ENCODE results near the gene SIGLEC8.
"Not testable (repeated sequence)": the region's sequence is repeated elsewhere in the genome, so short reads cannot be mapped to it uniquely, and the experiment has no call there.

The SIGLEC8 gene

DNA sequence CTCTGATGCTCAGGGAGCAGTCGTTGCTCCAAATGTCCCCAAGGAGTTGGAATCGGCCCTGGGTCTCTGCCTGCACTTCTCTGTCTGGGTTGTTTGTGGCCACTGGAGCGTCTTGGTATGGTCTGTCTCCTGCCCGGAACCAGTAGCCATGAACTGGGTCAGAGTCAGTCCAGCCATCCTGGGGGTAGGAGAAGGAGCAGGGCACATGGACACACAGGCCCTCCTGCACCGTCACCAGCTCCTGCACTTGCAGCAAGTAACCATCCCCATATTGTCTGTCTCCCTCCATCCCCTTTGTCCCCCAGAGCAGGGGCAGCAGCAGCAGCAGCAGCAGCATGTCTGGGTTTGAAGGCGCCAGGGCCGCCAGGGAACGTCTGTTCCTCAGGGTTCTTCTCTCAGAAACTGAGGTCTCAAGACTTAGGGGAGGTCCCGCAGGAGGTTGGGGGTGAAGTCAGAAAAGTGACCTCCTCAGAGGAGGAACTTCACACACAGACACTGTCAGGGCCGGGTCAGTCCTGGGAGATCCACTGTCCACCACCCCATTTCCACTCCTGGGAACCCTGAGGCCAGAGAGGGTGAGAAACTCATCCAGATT is at the start of gene SIGLEC8:
TSS of gene SIGLEC8 (minus strand) at position 404 of the 595 bp plus-strand sequence. CDS start at position 337, 67 bp downstream.
- DNase-seq, result no peak

DNA sequence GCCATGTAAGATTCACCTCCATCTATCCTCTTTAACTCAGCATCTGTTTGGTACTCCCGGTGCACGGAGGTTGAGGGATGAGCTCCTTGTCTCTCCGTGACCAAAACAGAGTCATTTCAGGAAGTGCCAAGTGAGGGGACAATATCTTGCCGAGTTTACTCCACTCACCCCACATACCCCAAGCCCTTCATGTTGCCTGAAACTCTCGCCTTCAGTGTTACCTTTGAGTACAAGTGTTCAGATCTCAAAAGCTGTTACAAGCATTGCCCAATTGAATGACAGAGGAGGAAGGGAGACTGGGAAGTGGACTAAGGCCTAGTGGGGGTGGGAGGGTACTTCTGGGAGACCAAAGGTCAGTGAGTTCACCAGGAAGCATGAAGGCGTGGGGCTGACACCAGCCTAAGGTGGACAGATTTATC is 49.4 kb upstream of the SIGLEC8 start:
- DNase-seq, result no peak

DNA sequence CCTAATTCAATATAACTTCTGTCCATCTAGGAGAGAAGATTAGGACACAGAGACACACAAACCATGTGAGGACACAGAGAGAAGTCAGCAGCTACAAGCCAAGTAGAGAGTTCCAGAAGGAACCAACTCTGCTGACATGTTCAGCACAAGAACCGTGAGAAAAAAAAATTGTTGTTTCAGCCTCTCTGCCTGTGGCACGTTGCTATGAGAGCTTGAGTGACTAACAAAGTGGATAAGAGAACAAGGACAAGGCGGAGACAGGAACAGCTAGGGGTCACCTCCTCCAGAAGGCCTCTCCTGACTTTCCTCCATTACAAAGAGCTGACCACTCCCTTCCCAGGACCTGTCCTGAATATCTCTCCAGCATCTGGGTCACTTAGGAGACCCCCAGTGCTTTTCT is 48.9 kb upstream of the SIGLEC8 start:
- DNase-seq, result no peak

DNA sequence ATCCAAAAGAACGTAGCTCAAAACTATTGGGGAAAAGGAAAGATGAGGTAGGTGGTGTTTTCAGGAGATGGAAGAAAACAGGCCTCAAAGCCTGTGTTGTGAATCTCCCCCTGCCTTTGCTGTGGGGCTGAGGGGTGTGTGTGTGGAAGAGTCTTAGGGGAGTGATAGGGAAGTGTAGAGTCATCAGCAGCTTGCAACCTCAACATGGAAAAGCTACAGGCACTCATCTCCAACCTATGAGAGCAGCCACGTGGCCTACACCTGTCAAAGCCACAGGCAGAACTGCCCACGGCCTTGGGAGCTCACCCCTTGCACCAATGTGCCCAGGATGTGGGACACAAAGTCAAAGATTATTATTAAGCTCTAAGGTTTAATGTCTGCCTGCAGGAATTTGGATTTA is 47.6 kb upstream of the SIGLEC8 start:
- DNase-seq, result no peak

DNA sequence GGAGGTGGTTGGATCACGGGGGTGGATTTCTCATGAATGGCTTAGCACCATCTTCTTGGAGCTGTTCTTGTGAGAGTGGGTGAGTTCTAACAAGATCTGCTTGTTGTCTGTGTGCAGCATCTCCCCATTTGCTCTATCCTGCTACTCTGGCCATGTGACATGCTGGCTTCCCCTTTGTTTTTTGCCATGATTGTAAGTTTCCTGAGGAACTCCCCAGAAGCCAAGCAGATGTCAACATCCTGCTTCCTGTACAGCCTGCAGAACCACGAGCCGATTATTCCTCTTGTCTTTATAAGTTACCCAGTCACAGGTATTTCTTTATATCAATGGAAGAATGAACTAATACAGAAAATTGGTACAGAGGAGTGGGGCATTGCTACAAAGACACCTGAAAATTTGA is 45.6 kb upstream of the SIGLEC8 start:
- no peak for DNase-seq

DNA sequence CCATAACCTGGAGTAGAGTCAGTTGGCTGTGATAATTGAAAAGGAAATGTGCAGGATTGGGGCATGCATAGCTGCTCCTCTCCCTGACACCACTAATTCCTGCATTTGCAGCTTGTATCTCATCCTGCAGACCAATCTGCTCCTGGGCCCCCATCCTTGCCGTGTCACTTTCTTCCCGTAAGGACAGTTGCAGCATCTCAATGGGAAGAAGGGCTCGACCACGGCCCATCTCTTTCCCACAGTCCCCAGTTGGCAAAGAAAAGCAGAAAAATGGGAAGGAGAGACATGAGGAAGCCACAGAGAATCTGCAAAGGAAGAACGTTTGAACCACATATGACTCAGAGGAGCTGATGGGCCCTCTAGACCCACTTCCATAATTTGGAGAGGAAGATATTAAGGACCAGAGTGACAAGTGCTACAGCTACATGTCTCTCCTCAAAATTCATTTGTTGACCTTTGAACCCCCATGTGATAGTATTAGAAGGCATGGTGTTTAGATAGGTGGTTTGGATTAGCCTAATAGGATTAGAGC is 45.1 kb upstream of the SIGLEC8 start:
- no peak for DNase-seq

DNA sequence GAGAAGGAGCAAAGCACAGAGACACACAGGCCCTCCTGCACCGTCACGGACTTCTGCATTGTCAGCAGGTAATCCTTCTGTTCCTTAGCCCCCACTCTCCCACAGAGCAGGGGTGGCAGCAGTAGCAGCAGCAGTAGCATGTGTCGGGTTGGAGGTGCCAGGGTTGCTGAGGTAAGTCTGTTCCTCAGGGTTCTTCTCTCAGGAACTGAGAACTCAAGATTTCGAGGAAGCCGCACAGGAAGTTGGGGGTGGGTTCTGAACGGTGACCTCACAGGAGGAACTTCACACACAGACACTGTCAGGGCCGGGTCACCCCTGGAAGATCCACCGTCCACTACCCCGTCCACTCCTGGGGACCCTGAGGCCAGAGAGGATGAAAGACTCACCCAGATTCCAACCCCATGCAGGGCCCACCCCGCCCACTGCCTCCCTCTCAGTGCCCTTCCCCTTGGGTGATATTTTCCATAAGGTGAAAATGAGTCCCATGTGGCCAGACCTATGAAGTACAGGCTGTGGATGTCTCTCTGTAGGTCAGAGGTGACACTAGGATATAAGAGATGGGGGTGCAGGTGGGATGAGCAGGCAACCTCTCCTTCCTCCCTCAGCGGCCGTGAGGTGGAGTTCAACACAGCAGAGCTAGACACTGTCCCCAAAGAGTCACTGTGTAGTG is 43.5 kb upstream of the SIGLEC8 start, which contains the start of gene SIGLEC12:
TSS of gene SIGLEC12 (minus strand) at position 207 of the 670 bp plus-strand sequence. CDS start at position 140, 67 bp downstream.
- no peak for DNase-seq

DNA sequence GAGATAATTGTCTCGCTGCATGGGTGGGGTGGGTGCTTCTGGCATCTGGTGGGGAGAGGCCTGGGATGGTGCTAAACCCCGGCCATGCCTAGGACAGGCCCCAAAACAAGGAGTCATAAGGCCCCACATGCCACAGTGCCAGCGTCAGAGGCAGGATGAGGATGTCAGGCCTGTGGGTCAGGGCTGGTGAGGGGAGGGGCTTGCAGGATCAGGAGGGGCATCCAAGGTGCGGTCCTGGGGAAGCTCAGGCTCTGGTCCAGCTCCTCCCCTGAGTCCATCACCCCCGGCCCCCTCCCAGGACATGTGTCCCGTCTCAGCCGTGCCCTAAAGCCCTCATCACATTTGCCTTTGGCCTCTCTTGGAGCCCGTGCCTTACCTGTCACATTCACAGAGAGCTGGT is 42.7 kb upstream of the SIGLEC8 start:
- not testable (repeated sequence) for DNase-seq

DNA sequence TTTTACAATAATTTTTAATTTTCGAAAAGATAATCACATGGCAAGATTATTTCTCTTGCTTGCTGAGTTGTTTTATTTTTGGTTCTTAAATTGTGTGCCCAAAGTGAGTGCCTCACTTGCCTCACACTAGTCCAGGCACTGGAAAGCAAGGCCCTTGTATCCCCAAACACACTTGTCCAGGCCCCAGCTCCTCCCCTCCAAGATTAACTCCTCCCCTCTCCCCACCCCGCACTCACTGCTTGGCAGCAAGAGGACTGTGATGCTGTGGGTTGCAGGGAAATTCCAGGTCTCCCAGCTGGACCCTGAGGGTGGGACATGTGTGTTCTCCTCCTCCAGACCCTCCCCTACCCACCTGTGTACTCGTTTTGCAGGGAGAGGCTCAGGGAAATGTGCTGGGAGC is 39.4 kb upstream of the SIGLEC8 start:
- no peak for DNase-seq

DNA sequence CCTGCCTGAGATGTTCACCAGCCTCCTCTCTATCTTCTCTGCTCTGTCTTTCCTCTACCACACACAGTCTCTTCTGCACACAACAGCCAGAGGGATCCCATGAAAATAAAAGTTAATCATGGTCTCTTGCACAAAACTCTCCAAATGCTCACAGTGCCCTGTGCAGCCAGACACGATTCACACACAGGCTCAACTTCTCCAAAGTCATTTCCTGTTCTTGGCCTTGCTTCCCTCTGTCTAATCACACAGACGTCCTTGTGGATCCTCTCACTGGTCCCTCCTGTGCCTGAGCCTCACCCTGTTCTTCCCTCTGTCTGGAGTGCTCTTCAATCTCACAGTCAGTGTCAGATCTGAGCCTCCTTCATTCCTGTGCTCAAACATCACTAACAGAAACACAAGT is 35.5 kb upstream of the SIGLEC8 start:
- no peak for DNase-seq

DNA sequence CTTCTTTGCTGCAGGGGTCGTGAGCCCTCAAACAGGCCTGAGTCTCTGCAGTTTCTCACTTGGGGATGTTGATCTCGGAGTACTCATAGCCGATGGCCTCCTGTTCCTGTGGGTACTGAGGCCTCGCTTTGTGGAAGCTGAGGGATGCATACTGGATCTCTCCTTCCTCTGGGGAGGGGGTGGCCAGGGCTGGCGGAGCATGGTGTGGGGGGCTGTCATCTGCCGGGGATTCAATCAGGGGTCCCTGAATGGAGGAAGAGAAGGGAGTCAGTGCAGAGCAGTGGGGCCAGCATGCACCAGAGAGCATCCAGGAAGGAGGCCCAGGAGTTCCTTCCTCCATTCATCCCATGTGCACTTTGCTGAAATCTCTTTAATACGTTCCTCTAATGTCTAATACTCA is 33.3 kb upstream of the SIGLEC8 start:
- DNase-seq, result no peak

DNA sequence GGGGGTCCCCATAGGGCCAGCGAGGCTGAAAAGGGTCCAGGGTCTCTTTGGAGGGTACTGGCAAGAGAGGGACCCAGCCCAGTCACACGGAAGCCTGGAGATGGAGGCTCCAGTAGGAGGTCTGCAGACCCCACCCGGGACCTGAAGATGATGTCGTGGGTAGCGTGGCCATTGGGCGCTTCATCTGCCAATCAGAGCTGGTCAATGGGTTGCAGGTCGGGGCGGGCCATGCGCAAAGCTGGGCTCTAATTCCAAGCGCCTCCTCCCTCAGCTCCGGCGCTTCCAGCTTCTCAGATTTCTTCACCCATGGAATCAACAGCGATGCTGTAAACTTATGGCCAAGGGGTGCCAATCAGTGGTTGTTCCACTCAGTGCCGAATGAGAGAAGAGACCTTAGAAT is 32.4 kb upstream of the SIGLEC8 start:
- DNase-seq, result no peak

DNA sequence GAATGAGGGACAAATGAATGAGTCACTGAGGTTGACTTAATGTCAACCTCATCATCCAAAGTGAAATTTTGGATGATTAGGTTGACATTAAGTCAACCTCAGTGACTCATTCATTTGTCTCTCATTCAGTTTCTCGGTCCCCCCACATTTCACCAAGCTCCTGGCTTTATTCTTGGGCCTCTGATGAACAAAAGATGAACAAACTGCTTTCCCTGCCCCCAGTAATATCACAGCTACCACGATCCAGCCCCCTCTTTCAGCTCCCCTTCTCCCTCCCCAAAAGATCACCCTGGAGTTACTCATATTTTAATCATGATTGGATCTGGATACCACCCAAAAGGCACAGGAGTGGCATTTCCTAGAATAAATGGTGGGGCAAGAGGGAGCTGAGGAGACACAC is 30.9 kb upstream of the SIGLEC8 start:
- no peak for DNase-seq

DNA sequence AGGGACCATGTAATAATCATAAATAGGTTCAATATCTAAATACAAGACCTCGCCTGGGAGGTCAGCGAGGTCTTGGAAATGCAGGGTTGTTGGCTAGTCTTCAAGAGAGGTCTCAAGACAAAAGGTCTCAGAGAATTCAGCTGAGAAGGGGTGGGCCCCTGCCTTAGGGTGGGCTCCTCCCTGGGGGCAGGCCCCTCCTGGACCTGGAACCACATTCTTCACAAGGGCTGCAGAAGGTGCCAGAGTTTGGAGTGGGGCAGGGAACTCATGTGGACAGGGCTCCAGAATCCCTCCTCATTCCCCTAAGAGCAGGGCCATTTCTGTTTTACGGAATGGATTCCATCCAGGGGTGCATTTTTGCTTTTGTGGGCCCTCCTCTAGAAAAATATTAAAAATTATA is 30.2 kb upstream of the SIGLEC8 start:
- no peak for DNase-seq

DNA sequence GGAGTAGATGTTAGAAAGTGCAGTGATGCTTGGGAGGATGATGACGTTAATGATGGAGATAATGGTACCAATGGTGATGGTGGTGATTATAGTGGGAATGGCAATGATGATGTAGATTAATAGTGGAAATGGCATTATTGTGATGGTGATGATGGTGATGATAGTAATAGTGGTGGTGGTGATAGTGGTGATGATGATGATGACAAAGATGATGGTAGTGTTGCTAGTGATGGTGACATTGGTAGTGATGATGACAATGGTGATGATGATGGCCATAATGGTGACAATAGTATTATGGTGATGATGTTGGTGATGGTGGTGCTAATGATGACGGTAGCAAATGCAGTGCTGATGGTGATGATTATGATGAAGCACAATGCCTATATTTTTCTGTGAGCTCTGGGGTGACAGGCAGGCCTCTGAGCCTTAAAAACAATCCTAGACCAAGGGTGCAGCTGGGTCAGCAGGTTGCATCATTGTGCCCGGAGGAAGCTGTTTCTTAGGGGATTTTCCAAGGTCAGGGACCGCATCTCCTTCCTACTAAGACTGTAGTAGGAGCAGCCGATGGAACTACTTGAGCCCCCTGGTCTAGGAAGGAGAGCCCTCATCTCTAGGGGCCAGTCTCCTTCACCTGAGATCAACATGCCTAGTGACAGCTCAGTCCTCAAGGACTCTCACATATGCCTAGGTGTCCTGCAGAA is 27.9 kb upstream of the SIGLEC8 start:
- DNase-seq, result no peak

DNA sequence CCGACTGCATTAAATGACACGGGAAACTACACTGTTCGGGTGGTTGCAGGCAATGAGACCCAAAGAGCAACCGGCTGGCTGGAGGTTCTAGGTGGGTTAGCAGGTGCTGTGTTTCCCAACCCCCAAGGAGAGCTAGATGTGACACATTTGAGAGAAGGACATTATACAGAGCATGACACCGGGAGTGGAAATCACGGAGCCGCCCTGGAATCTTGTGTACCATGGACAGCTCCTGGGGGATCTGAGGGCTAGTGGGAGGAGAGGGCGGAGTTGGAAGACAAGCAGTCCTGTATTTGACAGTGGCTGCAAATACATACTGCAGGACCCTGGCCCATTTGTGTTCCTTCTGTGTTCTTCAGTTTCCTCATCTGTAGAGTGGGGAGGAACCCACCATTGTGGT is 22.3 kb upstream of the SIGLEC8 start:
- DNase-seq, result no peak

DNA sequence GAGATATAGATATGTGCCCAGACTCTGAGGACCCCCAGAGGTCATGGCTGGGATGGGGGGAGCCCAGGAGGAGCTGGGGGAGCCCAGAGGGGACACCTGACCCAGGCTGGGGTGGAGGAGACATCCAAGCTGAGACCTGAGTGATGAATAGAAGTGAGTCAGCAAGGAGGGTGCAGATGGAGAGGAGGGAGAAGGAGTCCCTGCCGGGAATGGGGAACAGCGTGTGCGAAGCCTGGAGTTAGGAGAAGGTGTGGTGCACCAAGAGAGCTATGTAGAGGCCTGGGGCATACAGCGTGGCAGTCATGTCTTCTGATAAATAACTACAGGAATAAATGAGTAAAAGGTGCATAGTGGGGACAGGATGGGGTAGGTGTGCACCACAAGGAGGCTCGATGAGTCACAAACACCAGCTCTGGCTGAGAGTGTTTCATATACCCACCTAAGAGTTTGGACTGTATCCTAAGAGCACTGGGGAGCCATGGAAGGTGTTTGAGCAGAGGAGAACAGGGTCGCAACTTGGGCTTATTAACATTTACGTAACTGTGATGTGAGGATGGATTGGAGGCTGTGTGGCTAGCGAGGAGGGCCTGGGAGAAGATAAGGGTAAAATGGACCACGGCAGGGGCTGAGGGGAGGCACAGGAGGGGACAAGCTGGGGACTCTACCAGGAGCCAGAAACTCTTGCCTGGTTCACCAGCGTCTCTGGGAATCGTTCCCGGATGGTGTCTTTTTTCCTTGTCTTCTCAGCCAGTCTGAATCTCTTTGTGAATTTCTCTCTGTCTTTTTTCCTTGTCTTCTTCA is 21.5 kb upstream of the SIGLEC8 start:
- DNase-seq, result no peak

DNA sequence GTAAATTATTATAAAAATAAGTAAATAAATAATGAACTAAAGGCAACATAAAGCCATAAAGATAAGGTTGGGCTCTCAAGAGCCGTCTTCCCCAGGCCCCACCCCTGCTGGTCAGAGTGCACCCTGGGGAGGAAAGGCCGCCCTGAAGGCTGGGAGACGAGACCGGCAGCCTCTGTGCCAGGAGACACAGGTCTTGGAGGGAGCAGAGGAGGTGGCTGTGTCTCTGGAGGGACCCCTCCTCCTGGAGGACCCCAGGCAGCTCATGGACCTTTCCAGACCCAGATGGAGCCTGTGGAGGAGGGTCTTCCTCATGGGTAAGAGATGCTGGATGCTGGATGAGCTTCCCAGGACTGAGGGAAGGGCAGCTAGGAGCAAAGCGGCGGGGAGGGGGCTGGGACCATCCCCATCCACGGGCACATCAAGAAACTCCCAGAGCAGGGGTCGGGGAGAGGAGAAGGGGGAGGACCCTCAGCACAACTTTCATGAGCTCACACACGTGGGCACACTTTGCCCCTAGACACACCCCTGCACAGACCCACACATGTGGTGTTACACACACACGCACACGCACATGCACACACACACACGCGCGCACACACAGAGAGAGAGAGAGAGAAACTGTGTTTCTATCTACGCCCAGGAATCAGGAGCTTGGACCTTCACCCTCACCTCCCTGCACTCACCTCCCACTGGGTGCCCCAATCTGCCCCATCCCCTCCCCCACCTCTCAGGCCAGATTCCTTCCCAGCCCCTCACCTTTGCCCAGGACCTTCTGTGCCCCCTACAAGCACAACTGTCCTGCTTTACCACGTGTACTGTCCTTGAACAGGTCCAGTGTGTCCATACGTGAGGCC is 20.4 kb upstream of the SIGLEC8 start, which contains the start of gene CEACAM18:
TSS of gene CEACAM18 (plus strand) at position 159 of the 854 bp plus-strand sequence.
- DNase-seq, result no peak

DNA sequence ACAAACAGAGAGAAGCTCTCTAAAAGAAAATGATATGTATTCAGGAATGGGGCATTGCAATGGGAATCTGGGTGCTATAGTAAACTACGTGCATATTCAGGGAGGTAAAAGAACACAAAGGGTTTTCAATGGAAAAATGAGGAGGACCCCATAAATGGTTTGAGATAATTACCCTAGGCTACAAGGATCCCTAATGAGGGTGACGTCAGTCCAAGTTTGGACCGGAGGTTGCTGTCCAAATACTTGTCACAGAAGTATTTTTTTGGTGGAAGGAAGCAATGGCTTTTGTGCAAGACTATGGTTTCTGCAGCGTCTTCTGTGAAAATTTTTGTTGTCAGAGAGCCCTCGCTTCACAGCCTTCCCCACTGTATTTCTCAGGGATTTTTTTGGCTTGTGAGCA is 19.1 kb upstream of the SIGLEC8 start:
- DNase-seq, result no peak

DNA sequence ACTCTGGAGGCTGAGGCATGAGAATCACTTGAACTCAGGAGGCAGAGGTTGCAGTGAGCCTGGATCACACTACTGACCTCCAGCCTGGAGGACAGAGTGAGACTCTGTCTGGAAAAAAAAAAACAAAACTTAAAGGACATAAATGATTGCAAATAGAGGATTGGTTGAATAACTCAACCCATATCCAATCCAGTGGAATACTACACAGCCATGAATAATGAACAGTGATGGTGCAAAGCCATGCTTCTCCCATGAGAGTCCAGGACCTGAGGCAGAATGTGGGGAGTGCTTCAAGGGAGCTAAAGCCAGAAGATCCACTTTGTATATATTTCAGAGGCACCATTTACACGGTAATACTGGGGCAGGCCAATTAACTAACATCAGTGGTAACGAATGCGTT is 17.9 kb upstream of the SIGLEC8 start:
- DNase-seq, result no peak

DNA sequence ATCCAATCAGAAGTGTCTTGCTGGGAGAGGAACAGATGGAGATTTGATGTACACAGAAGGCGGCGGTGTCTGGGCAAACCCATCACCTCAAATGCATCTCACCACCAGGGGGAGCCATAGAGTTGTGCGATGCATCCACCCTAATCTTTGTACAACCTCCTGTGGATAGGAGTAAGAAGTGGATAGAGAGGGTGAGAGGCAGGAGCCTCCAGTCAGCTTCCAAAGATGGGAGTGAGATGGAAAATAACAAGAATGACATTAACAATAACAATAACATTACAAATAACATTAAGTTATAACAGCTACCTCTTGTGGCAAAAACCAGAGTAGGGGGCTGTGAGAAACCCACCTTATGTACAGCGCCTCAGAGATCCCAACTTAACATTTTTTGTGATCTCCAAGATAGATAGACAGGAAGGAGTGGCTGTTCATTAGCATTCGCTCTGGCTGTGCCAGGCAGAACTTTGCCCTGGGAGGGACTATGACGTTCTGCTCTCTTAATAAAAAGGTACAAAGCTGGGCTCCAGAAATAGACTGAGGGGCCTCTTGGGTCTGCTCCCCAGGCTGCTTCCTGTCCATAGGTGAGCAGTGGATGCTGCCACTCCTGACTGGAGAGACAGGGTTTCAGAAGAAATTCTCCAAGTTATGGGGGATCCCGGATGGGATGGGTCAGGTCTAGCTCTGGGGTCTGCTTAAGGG is 14.9 kb upstream of the SIGLEC8 start:
- DNase-seq, result peak; percentile 79
